GM12878 (cell line): ENCODE data around the gene PKDREJ. TPM values are rescaled to one million over a fixed set of nuclear protein-coding genes. Genes with fewer than 3 reads are reported as not detected.

Experiments used
- ATAC-seq: fragments of 200-7000 bp; cut with Tn5 transposase; 3 replicates; pipeline ENCODE4 v1.9.1; 2020; ENCODE audit warnings: mild to moderate bottlenecking, moderate library complexity
- BruUV-seq: library from RNA; stranded (reverse); fragments of 400-500 nt; replicated peaks from 2 replicates; lab custom pipeline; 2021; lab: Mats Ljungman, UMichigan
- CTCF ChIA-PET: fragments of 300-600 bp; sonication (Branson Sonifier 250); formaldehyde crosslinking; extraction: SDS; loops from one replicate; lab custom pipeline; 2021; ENCODE audit warnings: inconsistent platforms; lab: Yijun Ruan, JAX
- POLR2A ChIA-PET: fragments of 350-600 bp; formaldehyde crosslinking; extraction: SDS; loops from one replicate; lab custom pipeline; 2021; ENCODE audit warnings: inconsistent platforms; lab: Charles Lee
- RAD21 ChIA-PET: fragments of 300-600 bp; sonication (Branson Sonifier 250); formaldehyde crosslinking; loops from one replicate; lab custom pipeline; 2023; ENCODE audit warnings: antibody characterized with exemption; ENCODE audit not compliant: unreplicated experiment; lab: Charles Lee
- SMC1A ChIA-PET: fragments of 300-600 bp; sonication (Branson Sonifier 250); formaldehyde crosslinking; loops from one replicate; lab custom pipeline; 2023; ENCODE audit not compliant: unreplicated experiment, uncharacterized antibody; lab: Charles Lee
- DNase-seq: peaks from one replicate; pipeline ENCODE4 v3.0.0-alpha.2; 2011; ENCODE audit warnings: low read depth, low spot score
- FAIRE-seq: peaks from 3 replicates; lab custom pipeline; 2011; peaks lifted over from hg19 to GRCh38; lab: Jason Lieb, UNC
- H2AFZ ChIP-seq: 2 replicates; pipeline ENCODE4 v1.6.0; 2011; ENCODE audit warnings: low read depth, low read length, control low read depth; ENCODE audit not compliant: control insufficient read depth
- H3K27ac ChIP-seq: 2 replicates; pipeline ENCODE4 v1.5.1; 2011; ENCODE audit warnings: control low read depth; ENCODE audit not compliant: control insufficient read depth, insufficient read depth
- H3K27me3 ChIP-seq, 2 experiments: replicated peaks in 1 of 2; 2 replicates each; pipeline versions ENCODE4 v1.6.0 to v1.6.1; 2011; ENCODE audit warnings: low read length in 1 of 2; ENCODE audit not compliant: control insufficient read depth in 2 of 2, insufficient read depth in 2 of 2
- H3K36me3 ChIP-seq, 2 experiments: 2 replicates each; pipeline ENCODE4 v1.5.1; 2011; ENCODE audit warnings: low read length in 1 of 2; ENCODE audit not compliant: control insufficient read depth in 2 of 2, insufficient read depth in 2 of 2
- H3K4me1 ChIP-seq: 2 replicates; pipeline ENCODE4 v1.6.1; 2011; ENCODE audit warnings: mild to moderate bottlenecking, low read length, moderate library complexity, mixed read lengths; ENCODE audit not compliant: control insufficient read depth, insufficient read depth
- H3K4me2 ChIP-seq: 2 replicates; pipeline ENCODE4 v1.6.0; 2011; ENCODE audit warnings: control low read depth; ENCODE audit not compliant: control insufficient read depth, insufficient read depth
- H3K4me3 ChIP-seq: fragments of 200-600 bp; sonication (generic); 2 replicates; pipeline ENCODE4 v1.5.1; 2016
- H3K79me2 ChIP-seq: 2 replicates; pipeline ENCODE4 v1.6.0; 2011; ENCODE audit warnings: low read length; ENCODE audit not compliant: control insufficient read depth, insufficient read depth
- H3K9ac ChIP-seq: 2 replicates; pipeline ENCODE4 v1.8.0; 2011; ENCODE audit warnings: low read length, control low read depth, mixed read lengths; ENCODE audit not compliant: control insufficient read depth, insufficient read depth
- H3K9me3 ChIP-seq: replicated peaks from 3 replicates; pipeline ENCODE4 v1.5.1; 2011; ENCODE audit warnings: mild to moderate bottlenecking, low read length; ENCODE audit not compliant: control insufficient read depth, insufficient read depth
- H4K20me1 ChIP-seq: 2 replicates; pipeline ENCODE4 v1.6.0; 2011; ENCODE audit not compliant: control insufficient read depth, insufficient read depth
- WGBS: methylation state at CpG from one replicate; pipeline ENCODE4 v1.1.6; 2016; ENCODE audit warnings: low lambda C conversion rate; ENCODE audit not compliant: insufficient replicate concordance, insufficient coverage; ENCODE audit errors: missing lambda C conversion rate; 5-methylcytosine and 5-hydroxymethylcytosine counted together
- in situ Hi-C: fragments of 300-500 bp; cut with MboI; formaldehyde crosslinking; loops from 9 replicates; pipeline ENCODE4 v1.14.3; 2018; ENCODE audit warnings: mixed read lengths
- intact Hi-C: fragments of 100-400 bp; cut with micrococcal nuclease; formaldehyde crosslinking; loops from one replicate; pipeline ENCODE4 v1.14.2; 2022; ENCODE audit not compliant: unreplicated experiment
- polyA plus RNA-seq, 11 experiments: library from polyadenylated mRNA; depleted of rRNA in 4 of 11; unstranded in 6 of 11; stranded (reverse) in 5 of 11; fragments of >200 nt; fragmentation: Nextera tagmentation in 4 of 11; fragmentation: Illumina TruSeq in 1 of 11; extraction: Ambion mirVana in 4 of 11; extraction: Trizol in 1 of 11; gene quantifications; 1 replicate in 1 of 11; 2 replicates in 10 of 11; pipeline versions ENCODE4 v1.2.1 to v1.2.3, GENCODE V29; 2011 to 2016; ENCODE audit warnings: inconsistent platforms in 2 of 11, missing spikeins in 2 of 11, low read depth in 1 of 11
- total RNA-seq, 4 experiments: library from RNA; depleted of rRNA in 3 of 4; stranded (reverse); fragments of >200 nt in 3 of 4; fragmentation: Illumina TruSeq in 1 of 4; extraction: Trizol in 1 of 4; gene quantifications; 2 replicates each; pipeline versions ENCODE4 v1.2.1 to v1.2.3, GENCODE V29; 2013 to 2021
- TF ChIP-seq, protein P1 (sequence below): IDR thresholded peaks from 2 replicates; pipeline ENCODE4 v1.6.1; 2012; ENCODE audit warnings: mild to moderate bottlenecking, low read depth, low read length
- TF ChIP-seq, protein P2 (sequence below): fragments of 450-650 bp; IDR thresholded peaks from 2 replicates; pipeline ENCODE4 v1.6.1; 2016; ENCODE audit warnings: mild to moderate bottlenecking, moderate library complexity, borderline replicate concordance

The PKDREJ gene
- total and polyA plus RNA-seq, 10 of the 15 experiments (the other 5 are each of a cell fraction or from before 2014, with no cell fraction given): 0.02 to 0.03 TPM; not detected in 8

DNA sequence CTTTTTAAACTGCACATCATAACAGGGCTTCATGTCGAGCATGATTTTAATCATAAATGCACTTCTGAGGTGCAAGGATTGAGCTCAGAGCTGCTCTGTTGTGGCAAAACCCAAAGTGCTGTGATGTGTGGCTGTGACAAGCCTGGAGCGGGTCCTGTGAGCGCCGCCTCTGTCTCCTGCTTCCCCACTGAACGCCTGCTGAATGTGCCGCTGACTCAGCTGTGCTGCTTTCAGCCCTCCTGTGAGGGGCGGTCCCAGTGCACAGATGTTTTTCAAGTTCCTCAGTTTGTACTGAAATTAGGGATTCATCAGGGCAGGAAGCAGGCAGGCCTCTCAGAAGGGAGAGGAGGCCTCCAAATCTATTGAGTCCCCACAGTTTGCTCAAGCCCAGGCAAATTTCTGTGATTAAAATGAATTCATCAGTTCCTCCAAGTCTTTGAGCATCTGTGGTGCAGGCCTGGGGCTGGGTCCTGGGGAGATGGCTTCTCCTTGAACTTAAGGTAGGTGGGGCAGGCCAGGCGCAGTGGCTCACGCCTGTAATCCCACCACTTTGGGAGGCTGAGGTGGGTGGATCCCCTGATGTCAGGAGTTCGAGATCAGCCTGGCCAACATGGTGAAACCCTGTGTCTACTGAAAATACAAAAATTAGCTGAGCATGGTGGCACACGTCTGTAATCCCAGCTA, 30.6 kb upstream of the PKDREJ start:
- ATAC-seq (no peak), FAIRE-seq (no peak), DNase-seq (no peak)
- TF ChIP-seq, protein P1, sequence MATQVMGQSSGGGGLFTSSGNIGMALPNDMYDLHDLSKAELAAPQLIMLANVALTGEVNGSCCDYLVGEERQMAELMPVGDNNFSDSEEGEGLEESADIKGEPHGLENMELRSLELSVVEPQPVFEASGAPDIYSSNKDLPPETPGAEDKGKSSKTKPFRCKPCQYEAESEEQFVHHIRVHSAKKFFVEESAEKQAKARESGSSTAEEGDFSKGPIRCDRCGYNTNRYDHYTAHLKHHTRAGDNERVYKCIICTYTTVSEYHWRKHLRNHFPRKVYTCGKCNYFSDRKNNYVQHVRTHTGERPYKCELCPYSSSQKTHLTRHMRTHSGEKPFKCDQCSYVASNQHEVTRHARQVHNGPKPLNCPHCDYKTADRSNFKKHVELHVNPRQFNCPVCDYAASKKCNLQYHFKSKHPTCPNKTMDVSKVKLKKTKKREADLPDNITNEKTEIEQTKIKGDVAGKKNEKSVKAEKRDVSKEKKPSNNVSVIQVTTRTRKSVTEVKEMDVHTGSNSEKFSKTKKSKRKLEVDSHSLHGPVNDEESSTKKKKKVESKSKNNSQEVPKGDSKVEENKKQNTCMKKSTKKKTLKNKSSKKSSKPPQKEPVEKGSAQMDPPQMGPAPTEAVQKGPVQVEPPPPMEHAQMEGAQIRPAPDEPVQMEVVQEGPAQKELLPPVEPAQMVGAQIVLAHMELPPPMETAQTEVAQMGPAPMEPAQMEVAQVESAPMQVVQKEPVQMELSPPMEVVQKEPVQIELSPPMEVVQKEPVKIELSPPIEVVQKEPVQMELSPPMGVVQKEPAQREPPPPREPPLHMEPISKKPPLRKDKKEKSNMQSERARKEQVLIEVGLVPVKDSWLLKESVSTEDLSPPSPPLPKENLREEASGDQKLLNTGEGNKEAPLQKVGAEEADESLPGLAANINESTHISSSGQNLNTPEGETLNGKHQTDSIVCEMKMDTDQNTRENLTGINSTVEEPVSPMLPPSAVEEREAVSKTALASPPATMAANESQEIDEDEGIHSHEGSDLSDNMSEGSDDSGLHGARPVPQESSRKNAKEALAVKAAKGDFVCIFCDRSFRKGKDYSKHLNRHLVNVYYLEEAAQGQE: no peak
- TF ChIP-seq, protein P2, sequence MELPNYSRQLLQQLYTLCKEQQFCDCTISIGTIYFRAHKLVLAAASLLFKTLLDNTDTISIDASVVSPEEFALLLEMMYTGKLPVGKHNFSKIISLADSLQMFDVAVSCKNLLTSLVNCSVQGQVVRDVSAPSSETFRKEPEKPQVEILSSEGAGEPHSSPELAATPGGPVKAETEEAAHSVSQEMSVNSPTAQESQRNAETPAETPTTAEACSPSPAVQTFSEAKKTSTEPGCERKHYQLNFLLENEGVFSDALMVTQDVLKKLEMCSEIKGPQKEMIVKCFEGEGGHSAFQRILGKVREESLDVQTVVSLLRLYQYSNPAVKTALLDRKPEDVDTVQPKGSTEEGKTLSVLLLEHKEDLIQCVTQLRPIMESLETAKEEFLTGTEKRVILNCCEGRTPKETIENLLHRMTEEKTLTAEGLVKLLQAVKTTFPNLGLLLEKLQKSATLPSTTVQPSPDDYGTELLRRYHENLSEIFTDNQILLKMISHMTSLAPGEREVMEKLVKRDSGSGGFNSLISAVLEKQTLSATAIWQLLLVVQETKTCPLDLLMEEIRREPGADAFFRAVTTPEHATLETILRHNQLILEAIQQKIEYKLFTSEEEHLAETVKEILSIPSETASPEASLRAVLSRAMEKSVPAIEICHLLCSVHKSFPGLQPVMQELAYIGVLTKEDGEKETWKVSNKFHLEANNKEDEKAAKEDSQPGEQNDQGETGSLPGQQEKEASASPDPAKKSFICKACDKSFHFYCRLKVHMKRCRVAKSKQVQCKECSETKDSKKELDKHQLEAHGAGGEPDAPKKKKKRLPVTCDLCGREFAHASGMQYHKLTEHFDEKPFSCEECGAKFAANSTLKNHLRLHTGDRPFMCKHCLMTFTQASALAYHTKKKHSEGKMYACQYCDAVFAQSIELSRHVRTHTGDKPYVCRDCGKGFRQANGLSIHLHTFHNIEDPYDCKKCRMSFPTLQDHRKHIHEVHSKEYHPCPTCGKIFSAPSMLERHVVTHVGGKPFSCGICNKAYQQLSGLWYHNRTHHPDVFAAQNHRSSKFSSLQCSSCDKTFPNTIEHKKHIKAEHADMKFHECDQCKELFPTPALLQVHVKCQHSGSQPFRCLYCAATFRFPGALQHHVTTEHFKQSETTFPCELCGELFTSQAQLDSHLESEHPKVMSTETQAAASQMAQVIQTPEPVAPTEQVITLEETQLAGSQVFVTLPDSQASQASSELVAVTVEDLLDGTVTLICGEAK: no peak
- CTCF ChIA-PET: no interaction called here
- intact Hi-C loops: no loop called here
- POLR2A ChIA-PET: no interaction called here
- H3K79me2 ChIP-seq: peaks cover 23% of the 10 kb centered on the region
- no peak overlapping the region for H3K27ac ChIP-seq
- H3K4me3 ChIP-seq: no peak overlapping the region
- no peaks in the 10 kb centered on the region for H4K20me1 ChIP-seq
- H3K27me3 ChIP-seq: no peaks in the 10 kb centered on the region
- RAD21 ChIA-PET: no interaction called here
- H3K4me2 ChIP-seq: peak overlapping the region; percentile 25; the same call in 1 of the 2 replicates
- no TSS peak for BruUV-seq
- SMC1A ChIA-PET: no interaction called here
- H3K9ac ChIP-seq: no peak overlapping the region
- no peak overlapping the region for H2AFZ ChIP-seq
- 91% methylated on average over 11 of the region's 11 CpGs for WGBS
- H3K36me3 ChIP-seq: peaks cover 0 to 4% of the 10 kb centered on the region in 2 experiments; a peak in 3 of 4 replicates
- peaks cover 32% of the 10 kb centered on the region for H3K4me1 ChIP-seq
- no peaks in the 10 kb centered on the region; the same call in 2 of the 3 replicates for H3K9me3 ChIP-seq
- in situ Hi-C loops: no loop called here
